HCT116 (cell line): ENCODE results near the gene WDR26. TPM values are rescaled to one million over a fixed set of nuclear protein-coding genes. Genes with fewer than 3 reads are reported as not detected.

Source experiments
- ATAC-seq: fragments of 200-7000 bp; cut with Tn5 transposase; 2 replicates; pipeline ENCODE4 v1.9.1; 2020; ENCODE audit warnings: mild to moderate bottlenecking, moderate library complexity
- BruUV-seq: library from RNA; stranded (reverse); fragments of 400-500 nt; replicated peaks from 2 replicates; lab custom pipeline; 2021; lab: Mats Ljungman, UMichigan
- CTCF ChIA-PET: fragments of 300-600 bp; sonication (Branson Sonifier 250); formaldehyde crosslinking; loops from one replicate; lab custom pipeline; 2021; ENCODE audit warnings: antibody characterized with exemption; lab: Charles Lee
- POLR2A ChIA-PET: fragments of 300-600, 350-600 bp; sonication (Branson Sonifier 250); formaldehyde crosslinking; loops from one replicate; lab custom pipeline; 2021; ENCODE audit warnings: antibody characterized with exemption; lab: Charles Lee
- RAD21 ChIA-PET, 2 experiments: fragments of 300-600 bp; sonication (Branson Sonifier 250); formaldehyde crosslinking; loops; one replicate each; lab custom pipeline; 2023; ENCODE audit warnings: low total read pairs in 2 of 2; ENCODE audit not compliant: uncharacterized antibody in 2 of 2, unreplicated experiment in 2 of 2, low non-redundant PET in 1 of 2; lab: Charles Lee
- DNase-seq: peaks from one replicate; pipeline ENCODE4 v3.0.0-alpha.2; 2010; ENCODE audit warnings: low read depth, low spot score
- H2AFZ ChIP-seq: fragments of 200-600 bp; shearing (Covaris generic), sonication (generic); 2 replicates; pipeline ENCODE4 v1.6.1; 2017; ENCODE audit warnings: low read depth, mixed run types, mixed read lengths, antibody characterized with exemption, low read length; ENCODE audit not compliant: poor library complexity, severe bottlenecking
- H3K27ac ChIP-seq: 2 replicates; pipeline ENCODE4 v1.5.1; 2012; ENCODE audit warnings: low read depth, low read length
- H3K27me3 ChIP-seq: fragments of 200-600 bp; sonication (generic); 2 replicates; pipeline ENCODE4 v1.6.1; 2016; ENCODE audit warnings: mixed run types, low read length, mixed read lengths; ENCODE audit not compliant: insufficient read depth
- H3K36me3 ChIP-seq, 2 experiments: fragments of 200-500 bp in 1 of 2; fragments of 200-600 bp in 1 of 2; sonication (Bioruptor generic) in 1 of 2; sonication (generic) in 1 of 2; 2 replicates each; pipeline versions ENCODE4 v1.5.1 to v1.6.1; 2014 to 2016; ENCODE audit warnings: low read length in 2 of 2, inconsistent platforms in 1 of 2, mixed read lengths in 1 of 2, mixed run types in 1 of 2; ENCODE audit not compliant: insufficient read depth in 2 of 2, control insufficient read depth in 1 of 2
- H3K4me1 ChIP-seq, 2 experiments: fragments of 200-600 bp in 1 of 2; sonication (generic) in 1 of 2; 2 replicates each; pipeline versions ENCODE4 v1.5.1 to v1.6.1; 2012 to 2017; ENCODE audit warnings: low read length in 2 of 2, inconsistent platforms in 1 of 2, mild to moderate bottlenecking in 1 of 2, mixed read lengths in 1 of 2, mixed run types in 1 of 2, moderate library complexity in 1 of 2; ENCODE audit not compliant: insufficient read depth in 2 of 2, control insufficient read depth in 1 of 2
- H3K4me2 ChIP-seq: fragments of 200-600 bp; sonication (generic); 2 replicates; pipeline ENCODE4 v1.6.1; 2017; ENCODE audit warnings: mixed run types, low read length, mixed read lengths
- H3K4me3 ChIP-seq, 2 experiments: fragments of 200-600 bp in 1 of 2; sonication (generic) in 1 of 2; replicated peaks in 1 of 2; 2 replicates each; pipeline ENCODE4 v1.5.1; 2011 to 2016; ENCODE audit warnings: low read length in 2 of 2, control low read depth in 1 of 2, low read depth in 1 of 2, mild to moderate bottlenecking in 1 of 2, mixed read lengths in 1 of 2, mixed run types in 1 of 2
- H3K79me2 ChIP-seq: fragments of 200-600 bp; sonication (generic); 2 replicates; pipeline ENCODE4 v1.6.1; 2017; ENCODE audit warnings: mild to moderate bottlenecking, mixed run types, low read length, moderate library complexity, mixed read lengths; ENCODE audit not compliant: insufficient read depth
- H3K9ac ChIP-seq: fragments of 200-600 bp; sonication (generic); 2 replicates; pipeline ENCODE4 v1.6.1; 2016; ENCODE audit warnings: low read length, mixed read lengths
- H3K9me2 ChIP-seq: fragments of 200-600 bp; sonication (generic), shearing (Covaris generic); 2 replicates; pipeline ENCODE4 v1.6.1; 2017; ENCODE audit warnings: mixed run types, mild to moderate bottlenecking, moderate library complexity; ENCODE audit not compliant: insufficient read depth
- H3K9me3 ChIP-seq, 2 experiments: fragments of 200-500 bp in 1 of 2; fragments of 200-600 bp in 1 of 2; sonication (Bioruptor generic) in 1 of 2; sonication (generic) in 1 of 2; 2 replicates each; pipeline ENCODE4 v1.6.1; 2014 to 2017; ENCODE audit warnings: low read length in 2 of 2, mixed read lengths in 2 of 2, inconsistent platforms in 1 of 2, low read depth in 1 of 2, mild to moderate bottlenecking in 1 of 2, mixed run types in 1 of 2, moderate library complexity in 1 of 2; ENCODE audit not compliant: control insufficient read depth in 1 of 2, insufficient read depth in 1 of 2
- H4K20me1 ChIP-seq: fragments of 200-600 bp; sonication (generic), shearing (Covaris generic); 2 replicates; pipeline ENCODE4 v1.6.1; 2017; ENCODE audit warnings: mixed run types, mild to moderate bottlenecking, moderate library complexity; ENCODE audit not compliant: insufficient read depth
- CBX3 ChIP-seq: IDR thresholded peaks from 2 replicates; pipeline ENCODE4 v1.6.1; 2012; ENCODE audit warnings: low read depth
- ELF1 ChIP-seq: IDR thresholded peaks from 2 replicates; pipeline ENCODE4 v1.6.1; 2012; ENCODE audit warnings: low read depth, borderline replicate concordance
- EZH2 ChIP-seq: fragments of 200-600 bp; sonication (generic); IDR thresholded peaks from 2 replicates; pipeline ENCODE4 v1.6.1; 2017; ENCODE audit warnings: antibody characterized with exemption, mixed run types
- FOSL1 ChIP-seq: IDR thresholded peaks from 2 replicates; pipeline ENCODE4 v1.6.1; 2012; ENCODE audit warnings: low read depth
- JUND ChIP-seq: IDR thresholded peaks from 2 replicates; pipeline ENCODE4 v1.6.1; 2012
- POLR2A ChIP-seq: IDR thresholded peaks from 2 replicates; pipeline ENCODE4 v1.7.0; 2011; ENCODE audit warnings: borderline replicate concordance; ENCODE audit not compliant: insufficient read depth, insufficient read length; ENCODE audit errors: extremely low read depth
- POLR2AphosphoS5 ChIP-seq: IDR thresholded peaks from 2 replicates; pipeline ENCODE4 v1.6.1; 2011; ENCODE audit warnings: mild to moderate bottlenecking, low read depth, low read length, moderate library complexity
- REST ChIP-seq: IDR thresholded peaks from 2 replicates; pipeline ENCODE4 v1.6.1; 2012; ENCODE audit warnings: low read depth
- SIN3A ChIP-seq: IDR thresholded peaks from 2 replicates; pipeline ENCODE4 v1.6.1; 2012; ENCODE audit warnings: low read depth
- SP1 ChIP-seq: IDR thresholded peaks from 2 replicates; pipeline ENCODE4 v1.6.1; 2012; ENCODE audit warnings: low read depth
- SRF ChIP-seq: IDR thresholded peaks from 2 replicates; pipeline ENCODE4 v1.6.1; 2012; ENCODE audit warnings: low read depth
- TCF7L2 ChIP-seq: IDR thresholded peaks from 2 replicates; pipeline ENCODE4 v1.7.0; 2011; ENCODE audit warnings: borderline replicate concordance, inconsistent platforms; ENCODE audit not compliant: insufficient read depth, insufficient read length; ENCODE audit errors: extremely low read depth
- YY1 ChIP-seq: IDR thresholded peaks from 2 replicates; pipeline ENCODE4 v1.6.1; 2011; ENCODE audit warnings: low read length, low read depth, moderate library complexity, mild to moderate bottlenecking; ENCODE audit not compliant: insufficient replicate concordance; ENCODE audit errors: extremely low read depth
- ZNF274 ChIP-seq: fragments of 200-500 bp; sonication (Bioruptor generic); IDR thresholded peaks from 2 replicates; pipeline ENCODE4 v1.6.1; 2014; ENCODE audit warnings: mild to moderate bottlenecking, low read depth, low read length, inconsistent platforms
- intact Hi-C: fragments of 100-400 bp; cut with micrococcal nuclease; formaldehyde crosslinking; loops from 2 replicates; pipeline ENCODE4 v1.10.0; 2022
- total RNA-seq: library from RNA; stranded (reverse); gene quantifications from one replicate; pipeline ENCODE4 v1.2.1, GENCODE V29; 2021; ENCODE audit not compliant: unreplicated experiment
- TF ChIP-seq, protein P1 (sequence below): IDR thresholded peaks from 2 replicates; pipeline ENCODE4 v1.6.1; 2012

The WDR26 gene
- total RNA-seq, 1 experiment from 2014 or later, result 57.2 TPM

- peaks cover 14 to 30% of the 10 kb centered on the region in 2 experiments; a peak in 3 of 4 replicates for H3K4me1 ChIP-seq
Observed at GRCh38 chr1:224431726-224432125, 2.9 kb downstream of the WDR26 start.

More at GRCh38 chr1:224431726-224432125, 2.9 kb downstream of the WDR26 start:
- ChIA-PET CTCF (no interaction called here), RAD21 (no interaction called here), POLR2A (interaction anchor here (1.3 kb wide), 1 partner anchor 17 kb away, joined by 5 read pairs; no protein-coding TSS in a partner anchor)
- DNase-seq (no peak), ATAC-seq (no peak)
- H3K9ac ChIP-seq, result no peak overlapping the region
- no peaks in the 10 kb centered on the region for H3K27me3 ChIP-seq
- no peak overlapping the region for H2AFZ ChIP-seq
- intact Hi-C loops, result loop anchor here (10.0 kb wide), 1 partner anchor 493 kb away; the partner anchor contains the start of gene DNAH14
- peaks cover 12 to 19% of the 10 kb centered on the region in 2 experiments; a peak in 3 of 4 replicates for H3K36me3 ChIP-seq
- no peaks in the 10 kb centered on the region for H3K9me2 ChIP-seq
- H3K9me3 ChIP-seq, result no peaks in the 10 kb centered on the region
- H4K20me1 ChIP-seq, result peaks cover 3% of the 10 kb centered on the region; the same call in 1 of the 2 replicates
- H3K27ac ChIP-seq, result no peak overlapping the region
- no TSS peak for BruUV-seq
- H3K4me3 ChIP-seq, result no peak overlapping the region
- TF ChIP-seq ELF1 (no peak), SRF (no peak), EZH2 (no peak), JUND (no peak), SIN3A (no peak), REST (no peak), ZNF274 (no peak), TCF7L2 (no peak), YY1 (no peak), POLR2A (no peak), SP1 (no peak), FOSL1 (no peak), POLR2AphosphoS5 (no peak), CBX3 (no peak)
- TF ChIP-seq, protein P1, sequence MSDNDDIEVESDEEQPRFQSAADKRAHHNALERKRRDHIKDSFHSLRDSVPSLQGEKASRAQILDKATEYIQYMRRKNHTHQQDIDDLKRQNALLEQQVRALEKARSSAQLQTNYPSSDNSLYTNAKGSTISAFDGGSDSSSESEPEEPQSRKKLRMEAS, result no peak
- peaks cover 90% of the 10 kb centered on the region for H3K79me2 ChIP-seq
- H3K4me2 ChIP-seq, result no peak overlapping the region
